ENCODE data around the gene PPARG.

GRCh38 chr3:12444582-12445471, 156.0 kb downstream of the PPARG start:
- no peak for TF ChIP-seq MAX (IDR thresholded peaks at IDR 0.05; ENCODE audit: insufficient read depth, insufficient read length)
- no peak for TF ChIP-seq CTCF (IDR thresholded peaks at IDR 0.05; ENCODE audit: extremely low read depth in 1 of 2, insufficient read depth in 1 of 2, low read depth in 1 of 2, low read length in 2 of 2)
- no peak for TF ChIP-seq POLR2A (IDR thresholded peaks at IDR 0.05; ENCODE audit: low read depth, low read length)
- no peak for TF ChIP-seq POLR2AphosphoS5 (IDR thresholded peaks at IDR 0.05; ENCODE audit: insufficient read depth, low read depth, low read length)
- no peak for TF ChIP-seq EZH2 (IDR thresholded peaks at IDR 0.05; ENCODE audit: borderline replicate concordance, low read depth, low read length, severe bottlenecking)

All from endothelial cell of umbilical vein (primary cell).